Fibroblast of skin of back (primary cell): ENCODE data around the gene DNAJB12. TPM values are rescaled to one million over a fixed set of nuclear protein-coding genes. Genes with fewer than 3 reads are reported as not detected.
"Not testable (repeated sequence)": the region's sequence is repeated elsewhere in the genome, so short reads cannot be mapped to it uniquely, and the experiment has no call there.

ENCODE experiments used
- DNase-seq: peaks from one replicate; pipeline ENCODE4 v3.0.0-alpha.2; 2013
- polyA plus RNA-seq, 2 experiments: library from polyadenylated mRNA; unstranded; fragments of 120-200 nt; gene quantifications; one replicate each; pipeline ENCODE4 v1.2.1, GENCODE V29; 2013; ENCODE audit not compliant: insufficient read length in 2 of 2

DNAJB12 gene
- polyA plus RNA-seq (2013, experiment 1 of 2; ENCODE audit: insufficient read length): 37.1 TPM
- 24.5 TPM for polyA plus RNA-seq (2013, experiment 2 of 2; ENCODE audit: insufficient read length)

GRCh38 chr10:72354356-72355213 lies at the start of gene DNAJB12:
DNAJB12 (minus strand) TSS chr10:72354919; CDS start chr10:72354897, 22 bp downstream.
- peak; percentile 96 for DNase-seq

DNA sequence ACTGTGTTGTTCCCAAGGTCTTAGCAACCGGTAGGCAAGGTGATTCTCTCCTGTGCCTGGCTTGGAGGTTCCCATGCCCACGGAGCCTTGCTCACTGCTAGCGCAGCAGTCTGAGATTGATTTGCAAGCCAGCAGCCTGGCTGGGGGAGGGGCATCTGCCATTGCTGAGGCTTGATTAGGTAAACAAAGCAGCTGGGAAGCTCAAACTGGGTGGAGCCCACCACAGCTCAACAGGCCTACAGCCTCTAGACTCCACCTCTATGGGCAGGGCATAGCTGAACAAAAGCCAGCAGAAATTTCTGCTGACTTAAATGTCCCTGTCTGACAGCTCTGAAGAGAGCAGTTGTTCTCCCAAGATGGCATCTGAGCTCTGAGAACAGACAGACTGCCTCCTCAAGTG lies 40.9 kb upstream of the DNAJB12 start:
- DNase-seq: not testable (repeated sequence)

DNA sequence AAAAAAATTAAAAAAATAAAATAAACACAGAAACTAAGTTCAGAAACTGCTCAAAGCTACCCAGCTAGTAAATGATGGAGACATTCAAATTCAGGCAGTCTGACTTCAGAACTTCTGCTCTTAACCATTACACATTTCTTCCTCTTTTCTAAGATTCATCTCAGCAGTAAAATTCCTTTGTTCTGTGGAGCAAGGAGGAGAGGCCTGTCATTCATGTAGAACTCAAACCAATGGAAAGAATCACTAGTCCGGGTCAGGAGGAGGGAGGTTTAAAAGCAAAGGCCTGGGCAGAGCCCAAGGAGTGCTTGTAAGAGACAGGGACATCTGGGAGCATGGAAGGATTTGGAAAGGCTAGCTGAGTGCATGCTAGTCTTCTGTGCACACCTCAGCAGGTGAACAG lies 37.9 kb upstream of the DNAJB12 start:
- no peak for DNase-seq

- DNase-seq: no peak
Observed at GRCh38 chr10:72390764-72391163, 36.0 kb upstream of the DNAJB12 start.

DNA sequence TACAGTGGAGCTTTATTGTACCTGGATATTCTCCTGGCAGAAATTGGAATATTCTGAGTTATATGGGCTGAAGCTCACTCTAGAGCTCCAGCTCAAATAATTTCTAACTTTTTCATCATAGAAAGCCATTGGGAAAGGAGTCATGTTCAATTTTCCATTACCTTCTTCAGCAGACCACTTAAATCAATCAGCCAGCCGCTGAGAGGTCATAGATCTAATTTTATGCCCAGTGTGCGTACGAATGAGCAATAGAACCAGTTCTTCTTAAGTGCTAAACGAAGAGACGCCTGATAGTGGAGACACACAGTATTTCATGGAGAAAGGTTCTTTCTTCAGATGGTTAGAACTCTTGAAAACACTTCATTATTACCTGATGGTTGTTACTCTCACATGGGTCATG lies 35.0 kb upstream of the DNAJB12 start:
- no peak for DNase-seq

DNA sequence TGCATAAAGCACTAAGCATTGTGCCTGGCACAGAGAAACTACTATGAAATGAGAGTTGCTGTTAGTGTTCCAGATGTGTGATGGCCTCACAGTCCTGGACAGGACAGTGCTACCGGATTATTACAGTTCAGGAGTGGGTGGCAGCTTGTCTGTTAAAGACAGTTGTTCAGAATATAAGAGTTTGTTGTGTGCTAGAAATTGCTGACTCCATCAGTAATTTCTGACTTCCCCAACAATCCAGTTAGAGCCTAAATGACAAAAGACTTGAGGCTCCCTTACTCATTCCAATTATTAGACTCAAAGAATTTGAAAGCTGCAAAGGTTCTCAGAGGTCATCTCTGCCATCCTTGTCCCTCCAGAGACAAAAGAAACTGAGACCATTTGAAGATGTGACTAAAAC lies 34.3 kb upstream of the DNAJB12 start:
- DNase-seq: no peak

GRCh38 chr10:72388062-72388461 lies 33.3 kb upstream of the DNAJB12 start:
- no peak for DNase-seq

GRCh38 chr10:72386916-72387586 lies 32.3 kb upstream of the DNAJB12 start:
- DNase-seq: no peak

DNA sequence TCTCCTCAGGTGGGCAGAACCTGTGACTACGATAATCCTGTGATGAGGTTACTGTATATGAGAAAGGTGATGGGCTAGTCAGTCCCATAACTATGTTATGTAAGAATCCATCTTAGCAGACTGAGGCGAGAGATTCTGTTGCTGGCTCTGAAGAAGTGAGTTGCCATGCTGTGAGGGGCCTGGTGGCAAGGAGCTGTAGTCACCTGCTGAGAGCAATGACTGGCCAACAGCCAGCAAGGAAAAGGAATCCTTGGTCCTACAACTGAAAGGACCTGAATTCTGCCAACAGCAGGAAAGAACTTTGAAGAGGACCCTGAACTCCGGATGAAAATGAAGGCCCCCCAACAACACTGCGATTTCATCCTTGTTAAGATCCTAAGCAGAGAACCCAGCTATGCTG lies 31.0 kb upstream of the DNAJB12 start:
- DNase-seq: no peak

DNA sequence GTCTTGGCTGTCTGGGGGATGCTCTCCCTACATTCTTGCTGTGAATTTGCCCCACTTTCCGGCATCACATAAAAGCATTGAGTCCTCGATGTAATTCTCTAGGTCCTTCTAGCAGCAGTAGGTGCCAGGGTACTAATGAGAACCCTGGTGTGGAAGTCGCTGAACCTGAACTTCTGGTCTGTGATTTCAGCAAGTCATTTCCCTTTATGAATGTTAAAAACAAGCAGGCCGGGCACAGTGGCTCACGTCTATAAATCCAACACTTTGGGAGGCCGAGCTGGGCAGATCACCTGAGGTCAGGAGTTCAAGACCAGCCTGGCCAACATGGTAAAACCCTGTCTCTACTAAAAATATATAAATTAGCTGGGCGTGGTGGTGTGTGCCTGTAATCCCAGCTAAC lies 30.3 kb upstream of the DNAJB12 start:
- DNase-seq: not testable (repeated sequence)

GRCh38 chr10:72379776-72380175 lies 25.1 kb upstream of the DNAJB12 start:
- no peak for DNase-seq

DNA sequence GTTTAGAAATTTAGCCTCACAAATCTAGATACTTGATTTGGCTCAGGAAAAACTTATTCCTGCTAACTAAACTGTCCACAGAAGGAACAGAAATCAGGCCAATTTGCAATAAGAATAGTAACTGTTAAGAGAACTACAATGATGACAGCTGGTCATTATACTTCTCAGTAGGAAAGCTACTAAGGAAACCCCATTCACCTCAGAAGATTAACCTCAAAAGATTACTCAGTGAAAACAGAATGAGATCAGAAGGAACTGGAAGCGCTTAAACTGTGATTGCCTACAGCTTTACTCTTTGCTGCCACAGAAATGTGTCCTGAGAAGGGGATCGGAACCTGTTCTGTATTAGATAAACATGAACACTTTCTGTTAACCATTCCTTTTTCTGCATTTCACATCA lies 24.3 kb upstream of the DNAJB12 start:
- DNase-seq: no peak

DNA sequence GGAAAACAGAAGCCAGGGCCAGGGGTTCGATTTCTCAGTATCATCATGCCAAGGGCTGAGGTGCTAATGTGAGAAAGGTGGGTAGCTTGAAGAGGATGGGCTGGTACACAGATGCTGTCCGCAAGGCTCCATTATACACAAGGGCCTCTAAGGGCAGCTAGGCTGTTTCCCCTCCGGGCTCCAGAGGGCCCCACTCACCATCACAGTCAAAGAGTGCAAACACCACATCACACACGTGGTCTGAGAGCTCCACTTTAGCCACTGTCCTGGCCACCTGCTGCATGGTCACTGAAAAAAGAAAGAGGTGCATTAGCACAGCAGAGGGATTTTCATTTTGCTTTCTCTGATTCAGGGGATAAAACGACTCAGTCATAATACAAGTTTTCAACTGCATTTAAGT lies 20.9 kb upstream of the DNAJB12 start:
- no peak for DNase-seq

DNA sequence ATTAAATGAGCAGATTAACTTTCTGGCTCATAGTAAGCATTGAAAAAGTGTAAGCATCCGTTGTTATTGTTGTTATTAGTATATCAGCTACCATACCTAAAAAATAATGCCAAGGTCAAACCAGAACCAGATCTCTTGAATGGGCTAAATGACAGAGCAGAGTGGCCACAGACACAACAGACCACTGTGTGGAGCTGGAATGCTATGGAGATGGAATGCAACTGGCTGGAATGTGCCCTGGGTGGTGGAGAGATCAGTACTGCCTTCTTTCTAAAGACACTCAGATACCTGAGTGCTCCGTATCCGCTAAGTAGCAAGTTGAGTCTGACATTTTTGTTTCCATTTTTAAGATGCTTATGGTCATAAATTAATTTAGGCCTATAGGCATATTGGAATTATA lies 20.5 kb upstream of the DNAJB12 start:
- peak; percentile 29 for DNase-seq

DNA sequence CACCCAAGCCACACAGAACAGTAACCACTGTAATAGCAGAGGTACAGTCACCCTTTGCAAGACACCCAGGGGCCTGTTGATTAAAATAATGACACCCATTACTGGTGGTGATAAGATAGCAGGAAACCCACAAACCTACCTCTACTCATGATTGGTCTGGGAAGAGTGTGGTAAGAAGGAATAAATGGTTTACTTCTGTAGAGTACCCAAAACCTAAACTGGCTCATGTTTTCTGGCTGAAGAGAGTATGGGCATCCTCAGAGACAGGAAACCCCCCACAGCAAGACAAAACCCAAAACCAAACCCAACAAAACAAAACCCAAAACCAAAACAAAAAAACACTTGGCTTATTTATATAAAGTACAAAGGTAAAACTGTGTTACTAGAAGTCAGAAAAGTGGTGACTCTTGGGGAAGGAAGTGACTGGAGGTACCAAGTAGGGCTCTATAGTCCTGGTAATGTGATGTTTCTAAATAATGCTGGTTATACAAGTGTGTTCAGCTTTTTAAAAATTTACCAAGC lies 15.5 kb upstream of the DNAJB12 start:
- no peak for DNase-seq

- no peak for DNase-seq
Observed at GRCh38 chr10:72367301-72367960, 12.7 kb upstream of the DNAJB12 start.

- DNase-seq: no peak
Observed at GRCh38 chr10:72365106-72365895, 10.6 kb upstream of the DNAJB12 start.

- DNase-seq: peak; percentile 96
Observed at GRCh38 chr10:72364239-72364777, 9.6 kb upstream of the DNAJB12 start.

GRCh38 chr10:72356987-72357386 lies 2.3 kb upstream of the DNAJB12 start:
- DNase-seq: no peak

DNA sequence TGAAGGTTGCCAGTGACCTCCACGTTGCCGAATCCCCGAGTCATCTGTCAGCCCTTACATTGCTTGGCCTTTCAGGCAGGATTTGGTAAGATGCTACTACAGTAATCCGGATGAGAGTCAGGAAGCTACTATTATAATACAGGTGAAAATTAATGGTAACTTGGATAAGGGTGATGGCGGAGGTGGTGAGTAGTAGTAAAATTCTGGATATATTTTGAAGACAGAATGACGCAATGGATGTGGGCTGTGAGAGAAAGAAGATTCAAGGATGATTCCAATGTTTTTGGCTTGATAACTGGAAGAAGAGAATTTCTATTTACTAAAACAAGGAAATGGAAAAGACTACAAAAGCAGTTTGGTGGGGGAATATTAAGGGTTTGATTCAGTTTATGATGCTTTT lies 1.4 kb upstream of the DNAJB12 start:
- DNase-seq: no peak

- DNase-seq: no peak
Observed at GRCh38 chr10:72355214-72355555, 466 bp upstream of the DNAJB12 start.

GRCh38 chr10:72353965-72354355 lies 759 bp downstream of the DNAJB12 start:
- no peak for DNase-seq
